GM12891 (cell line): ENCODE measurements around the gene TMPRSS5.
"Not testable (repeated sequence)": the region's sequence is repeated elsewhere in the genome, so short reads cannot be mapped to it uniquely, and the experiment has no call there.

Source experiments
- DNase-seq: peaks from one replicate; pipeline ENCODE4 v3.0.0; 2011; ENCODE audit warnings: low spot score; ENCODE audit not compliant: insufficient read length
- FAIRE-seq: peaks from 2 replicates; lab custom pipeline; 2011; peaks lifted over from hg19 to GRCh38; lab: Jason Lieb, UNC
- PAX5 ChIP-seq: IDR thresholded peaks from 2 replicates; pipeline ENCODE4 v1.6.1; 2011; ENCODE audit warnings: low read length, moderate library complexity, mild to moderate bottlenecking; ENCODE audit not compliant: insufficient read depth, severe bottlenecking
- POLR2A ChIP-seq: IDR thresholded peaks from 2 replicates; pipeline ENCODE4 v1.6.1; 2011; ENCODE audit warnings: low read depth, low read length, control low read depth
- POLR2AphosphoS5 ChIP-seq: IDR thresholded peaks from 2 replicates; pipeline ENCODE4 v1.6.1; 2011; ENCODE audit warnings: low read depth, low read length, control low read depth
- POU2F2 ChIP-seq: IDR thresholded peaks from 2 replicates; pipeline ENCODE4 v1.6.1; 2011; ENCODE audit warnings: low read depth, mild to moderate bottlenecking, control low read depth, low read length, moderate library complexity
- SPI1 ChIP-seq: IDR thresholded peaks from 2 replicates; pipeline ENCODE4 v1.6.1; 2011; ENCODE audit warnings: low read depth, low read length, control low read depth
- TAF1 ChIP-seq: IDR thresholded peaks from 2 replicates; pipeline ENCODE4 v1.6.1; 2011; ENCODE audit warnings: low read depth, low read length, control low read depth

The TMPRSS5 gene

DNA sequence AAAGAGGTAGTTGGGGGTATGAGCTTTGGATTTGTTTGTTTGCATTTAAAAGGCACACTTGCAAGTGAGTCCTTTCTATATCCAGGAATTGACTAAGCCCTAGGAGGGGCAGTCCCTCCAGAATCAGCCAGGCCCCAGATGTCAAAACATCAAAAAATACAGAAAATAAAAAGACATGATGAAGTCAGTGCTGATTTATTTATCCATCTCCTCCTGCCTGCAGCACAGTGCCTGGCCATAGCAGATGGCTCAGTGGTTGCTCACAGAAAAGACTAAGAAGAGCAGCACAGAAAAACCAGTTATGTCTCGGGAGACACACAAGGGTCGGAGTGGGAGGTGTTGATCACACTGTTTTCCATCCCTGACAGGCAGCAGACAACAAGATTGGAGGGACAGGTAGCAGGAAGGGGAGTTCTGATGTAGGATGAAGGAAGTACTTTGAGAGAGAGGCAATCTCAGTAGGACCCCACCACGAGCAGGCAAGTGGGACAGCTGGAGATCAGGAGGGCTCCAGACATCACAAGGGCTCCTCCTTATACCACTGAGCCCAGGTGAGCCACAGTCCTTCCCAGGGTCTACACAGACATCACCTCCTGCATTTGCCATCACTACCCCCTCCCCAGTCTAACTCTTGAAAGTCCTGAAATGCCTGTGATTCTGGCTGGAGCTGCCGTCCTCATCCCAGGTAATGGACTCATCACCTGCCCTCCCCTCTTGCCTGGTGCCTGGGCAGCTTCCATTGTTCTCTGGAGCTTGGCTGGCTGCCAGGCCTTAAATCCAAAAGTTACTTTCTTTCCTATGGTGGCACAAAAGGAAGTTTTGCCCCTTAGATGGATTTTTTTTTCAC, 32.3 kb downstream of the TMPRSS5 start:
- DNase-seq = no peak
- TF ChIP-seq PAX5 = no peak
- TF ChIP-seq POLR2A = no peak
- no peak for TF ChIP-seq TAF1
- TF ChIP-seq SPI1 = no peak
- no peak for TF ChIP-seq POLR2AphosphoS5
- TF ChIP-seq POU2F2 = no peak
- no peak for FAIRE-seq

DNA sequence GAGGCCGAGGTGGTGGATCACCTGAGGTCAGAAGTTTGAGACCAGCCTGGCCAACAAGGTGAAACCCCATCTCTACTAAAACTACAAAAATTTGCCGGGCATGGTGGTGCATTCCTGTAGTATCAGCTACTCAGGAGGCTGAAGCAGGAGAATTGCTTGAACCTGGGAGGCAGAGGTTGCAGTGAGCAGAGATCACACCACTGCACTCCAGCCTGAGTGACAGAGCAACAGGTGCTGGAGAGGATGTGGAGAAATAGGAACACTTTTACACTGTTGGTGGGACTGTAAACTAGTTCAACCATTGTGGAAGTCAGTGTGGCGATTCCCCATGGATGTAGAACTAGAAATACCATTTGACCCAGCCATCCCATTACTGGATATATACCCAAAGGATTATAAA, 34.2 kb downstream of the TMPRSS5 start:
- not testable (repeated sequence) for DNase-seq, FAIRE-seq

DNA sequence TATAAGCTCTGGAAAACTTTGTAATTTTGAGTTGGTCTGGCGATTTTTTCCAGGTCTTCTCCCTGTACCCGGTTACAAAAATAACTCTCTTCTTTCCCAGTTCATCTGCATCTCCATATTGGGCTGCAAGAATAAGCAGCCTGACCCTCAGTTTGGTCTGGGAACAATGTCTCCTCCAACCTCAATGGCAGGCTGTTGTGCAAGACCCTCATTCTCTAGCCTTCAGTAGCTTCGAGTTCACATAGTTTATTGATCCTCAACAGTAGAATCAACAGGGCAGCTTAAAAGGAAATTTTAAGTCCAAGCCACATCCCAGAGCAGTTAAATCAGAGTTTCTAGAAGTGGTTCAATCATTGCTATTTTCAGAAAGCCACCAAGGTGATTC, 35.3 kb downstream of the TMPRSS5 start:
- FAIRE-seq (no peak), DNase-seq (no peak)
- no peak for TF ChIP-seq SPI1
- no peak for TF ChIP-seq POLR2A
- no peak for TF ChIP-seq TAF1
- TF ChIP-seq POLR2AphosphoS5 = no peak
- TF ChIP-seq PAX5 = no peak
- no peak for TF ChIP-seq POU2F2

DNA sequence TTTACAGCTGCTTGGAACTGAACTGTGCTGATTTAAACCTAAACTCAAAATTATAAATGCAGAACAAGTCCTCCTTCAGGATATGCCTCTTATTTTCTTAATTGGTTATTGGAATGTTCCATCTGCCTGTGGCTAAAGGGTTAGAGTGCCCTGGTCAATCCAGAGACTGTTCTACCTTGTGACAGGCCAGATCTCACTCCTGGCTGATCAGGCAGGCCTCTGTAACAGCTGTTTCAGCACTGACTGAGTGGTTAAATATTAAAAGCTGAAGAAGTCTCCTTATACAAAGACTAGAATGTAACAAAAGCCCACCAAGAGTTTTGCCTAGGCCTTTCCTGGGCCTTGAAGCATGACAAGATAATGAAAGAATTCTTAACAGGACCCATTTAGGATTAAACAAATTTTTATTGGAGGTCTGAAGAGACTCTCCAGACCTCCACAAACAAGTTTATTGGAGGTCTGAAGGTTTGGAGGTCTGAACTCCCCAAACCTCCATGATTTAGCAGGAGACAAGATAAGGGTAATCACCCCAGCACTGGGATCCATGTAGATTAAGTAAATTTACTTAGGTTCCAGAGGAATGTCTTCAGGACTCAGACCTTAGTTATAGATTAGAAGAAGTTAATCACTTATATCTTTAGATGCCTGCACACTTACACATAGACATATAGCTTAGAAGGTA, 35.8 kb downstream of the TMPRSS5 start:
- no peak for TF ChIP-seq POLR2A
- no peak for TF ChIP-seq SPI1
- TF ChIP-seq PAX5 = no peak
- TF ChIP-seq POU2F2 = no peak
- no peak for TF ChIP-seq POLR2AphosphoS5
- TF ChIP-seq TAF1 = no peak
- no peak for DNase-seq
- no peak for FAIRE-seq

GRCh38 chr11:113668255-113668654, 37.9 kb downstream of the TMPRSS5 start:
- TF ChIP-seq POLR2AphosphoS5 (no peak), POU2F2 (no peak)
- no peak for FAIRE-seq
- no peak for DNase-seq

DNA sequence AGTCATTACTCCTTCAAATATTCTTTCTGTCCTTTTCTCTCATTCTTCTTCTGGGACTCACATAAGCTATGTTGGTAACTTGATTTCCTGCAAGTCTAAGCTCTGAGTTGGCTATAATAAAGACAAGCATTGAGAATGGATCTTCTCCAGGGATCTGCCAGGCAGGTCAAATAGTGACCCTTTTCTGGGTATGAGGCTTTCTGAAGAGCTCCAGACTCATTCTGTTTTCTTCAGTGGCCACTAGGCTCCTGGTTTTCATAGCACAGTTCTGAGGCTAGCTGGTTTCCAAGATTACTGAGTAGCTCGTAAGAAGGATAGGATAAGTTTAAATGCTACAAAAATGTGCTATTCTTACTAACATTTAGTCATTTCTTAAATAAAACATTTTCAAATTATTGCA, 38.3 kb downstream of the TMPRSS5 start:
- FAIRE-seq (no peak), DNase-seq (no peak)
- TF ChIP-seq POU2F2 (no peak), TAF1 (no peak), POLR2AphosphoS5 (no peak)

DNA sequence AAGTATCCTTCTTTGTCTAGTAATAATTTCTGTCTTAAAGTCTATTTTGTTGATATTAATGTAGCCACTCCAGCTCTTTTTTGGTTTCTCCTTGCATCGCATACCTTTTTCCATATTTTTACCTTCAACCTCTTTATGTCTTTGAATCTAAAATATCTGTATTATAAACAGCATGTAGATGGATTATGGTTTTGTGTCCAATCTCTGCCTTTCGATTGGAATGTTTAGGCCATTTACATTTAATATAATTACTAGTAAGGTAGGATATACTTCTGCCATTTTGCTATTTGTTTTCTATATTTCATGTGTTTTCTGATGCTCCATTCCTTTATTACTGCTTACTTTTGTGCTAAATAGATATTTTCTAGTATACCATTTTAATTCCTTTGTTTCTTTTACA, 39.5 kb downstream of the TMPRSS5 start:
- TF ChIP-seq SPI1 (no peak), POLR2A (no peak), POLR2AphosphoS5 (no peak), PAX5 (no peak), POU2F2 (no peak), TAF1 (no peak)
- FAIRE-seq (no peak), DNase-seq (no peak)

DNA sequence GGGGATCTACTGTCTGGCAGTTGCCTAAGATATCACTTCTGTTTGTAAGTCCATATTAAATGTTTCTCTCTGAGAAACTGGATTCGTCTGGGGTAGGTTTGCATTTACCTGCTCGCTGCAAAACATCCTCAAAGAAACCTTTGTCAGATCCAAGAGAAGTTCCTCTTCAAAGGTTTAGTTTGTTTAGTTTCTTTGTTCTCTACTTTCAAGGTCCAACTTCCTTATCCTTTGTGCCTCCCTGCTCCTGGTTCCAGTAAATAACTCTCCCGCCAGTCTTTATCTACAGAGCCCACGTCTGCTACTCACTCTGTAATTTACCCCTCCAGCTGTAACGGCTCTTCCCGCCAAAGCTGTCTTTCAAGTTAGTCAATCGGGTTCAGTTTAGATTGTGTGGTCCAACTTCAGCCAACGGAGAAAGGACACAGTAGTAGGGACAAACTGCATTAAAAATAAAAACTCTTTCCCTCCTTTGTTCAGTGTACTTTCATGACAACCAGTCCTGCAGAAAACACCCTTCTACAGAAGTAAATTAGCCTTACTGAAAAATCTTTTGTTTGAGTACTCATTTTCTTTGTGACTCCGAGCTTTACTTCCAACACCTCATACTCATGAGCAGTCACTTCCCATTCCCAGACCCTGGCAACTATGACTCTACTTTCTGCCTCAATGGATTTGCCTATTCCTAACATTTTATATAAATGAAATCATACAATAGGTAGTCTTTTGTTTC, 41.0 kb downstream of the TMPRSS5 start:
- DNase-seq (no peak), FAIRE-seq (no peak)
- TF ChIP-seq TAF1 (no peak), POU2F2 (no peak), SPI1 (no peak), POLR2AphosphoS5 (no peak), PAX5 (no peak), POLR2A (no peak)

DNA sequence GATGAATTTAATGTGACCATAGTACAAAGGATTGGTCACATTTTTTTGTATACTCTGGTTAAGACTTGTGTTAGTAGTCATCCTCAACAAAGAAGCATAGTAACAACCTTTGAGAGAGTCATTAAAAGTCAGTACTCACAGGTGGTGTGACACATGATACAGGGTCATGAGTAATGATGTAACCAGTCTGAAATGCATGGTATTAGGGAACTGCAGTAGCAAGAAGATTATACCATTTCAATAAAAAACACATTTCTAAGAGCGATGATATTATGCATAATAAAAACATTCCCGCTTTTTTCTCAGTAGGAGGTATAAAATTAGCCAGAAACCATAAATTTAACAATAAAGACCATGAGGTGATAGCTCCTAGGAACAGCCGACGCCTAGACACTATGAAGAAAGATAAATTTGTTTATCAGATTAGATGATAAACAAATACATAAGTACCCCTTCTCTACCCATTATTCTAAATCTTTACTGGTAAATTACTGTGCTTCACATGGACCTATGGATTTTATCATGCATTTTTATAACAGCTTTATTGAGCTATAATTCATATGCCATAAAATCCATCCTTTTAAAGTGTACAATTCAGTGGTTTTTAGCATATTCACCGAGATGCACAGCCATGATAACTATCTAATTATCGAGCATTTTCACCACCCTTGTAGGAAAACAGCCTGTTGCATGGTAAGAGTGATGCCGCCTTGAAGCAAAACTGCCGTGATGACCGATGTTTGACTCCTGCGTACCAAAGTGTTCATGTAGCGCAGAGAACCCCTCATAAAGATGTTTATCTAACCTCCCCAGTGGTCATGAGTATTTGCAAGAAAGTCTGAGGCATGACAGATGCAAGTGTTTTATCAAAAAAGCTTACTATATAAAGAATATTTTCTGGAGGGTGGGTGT, 41.8 kb downstream of the TMPRSS5 start:
- no peak for TF ChIP-seq TAF1
- FAIRE-seq (no peak), DNase-seq (no peak)
